OCI-LY1 (cell line): ENCODE measurements around the gene CEP85L.

Experiments used
- H2AFZ ChIP-seq: fragments of 200-600 bp; sonication (generic), shearing (Covaris generic); 2 replicates; pipeline ENCODE4 v1.6.0; 2014; ENCODE audit warnings: antibody characterized with exemption, mild to moderate bottlenecking, low read length
- H3F3A ChIP-seq: fragments of 200-600 bp; sonication (generic), shearing (Covaris generic); 2 replicates; pipeline ENCODE4 v1.6.0; 2014; ENCODE audit warnings: mild to moderate bottlenecking, antibody characterized with exemption, low read length, moderate library complexity; ENCODE audit not compliant: insufficient read depth
- H3K27ac ChIP-seq: fragments of 200-600 bp; sonication (generic); 2 replicates; pipeline ENCODE4 v1.5.1; 2014; ENCODE audit warnings: low read length, mixed run types, mild to moderate bottlenecking, low read depth; ENCODE audit not compliant: poor library complexity, severe bottlenecking
- H3K27me3 ChIP-seq: fragments of 200-600 bp; sonication (generic); 2 replicates; pipeline ENCODE4 v1.6.0; 2014; ENCODE audit warnings: antibody characterized with exemption, mild to moderate bottlenecking, low read length, moderate library complexity; ENCODE audit not compliant: insufficient read depth
- H3K36me3 ChIP-seq: fragments of 200-600 bp; sonication (generic); 2 replicates; pipeline ENCODE4 v1.6.1; 2014; ENCODE audit warnings: mild to moderate bottlenecking, antibody characterized with exemption, low read length, moderate library complexity, mixed read lengths; ENCODE audit not compliant: insufficient read depth
- H3K4me1 ChIP-seq: fragments of 200-600 bp; sonication (generic); 2 replicates; pipeline ENCODE4 v1.5.1; 2014; ENCODE audit warnings: mild to moderate bottlenecking, low read length, moderate library complexity; ENCODE audit not compliant: insufficient read depth, severe bottlenecking
- H3K4me2 ChIP-seq: fragments of 200-600 bp; sonication (generic), shearing (Covaris generic); 2 replicates; pipeline ENCODE4 v1.6.1; 2014; ENCODE audit warnings: low read length
- H3K4me3 ChIP-seq: fragments of 200-600 bp; sonication (generic); 2 replicates; pipeline ENCODE4 v1.5.1; 2014; ENCODE audit warnings: low read length, low read depth, mild to moderate bottlenecking, mixed read lengths; ENCODE audit not compliant: poor library complexity, severe bottlenecking
- H3K79me2 ChIP-seq: fragments of 200-600 bp; shearing (Covaris generic); 2 replicates; pipeline ENCODE4 v1.6.1; 2016; ENCODE audit warnings: mixed run types, low read length, mixed read lengths; ENCODE audit not compliant: insufficient read depth
- H3K9ac ChIP-seq: fragments of 200-600 bp; sonication (generic), shearing (Covaris generic); 2 replicates; pipeline ENCODE4 v1.6.1; 2014; ENCODE audit warnings: mild to moderate bottlenecking, low read length, mixed read lengths
- H3K9me2 ChIP-seq: fragments of 200-600 bp; sonication (generic), shearing (Covaris generic); 2 replicates; pipeline ENCODE4 v1.6.1; 2014; ENCODE audit warnings: low read depth, mild to moderate bottlenecking, low read length, mixed read lengths
- H3K9me3 ChIP-seq: fragments of 200-600 bp; shearing (Covaris generic); 2 replicates; pipeline ENCODE4 v1.6.1; 2014; ENCODE audit warnings: low read length, mixed read lengths
- H4K20me1 ChIP-seq: fragments of 200-600 bp; sonication (generic), shearing (Covaris generic); 2 replicates; pipeline ENCODE4 v1.6.0; 2016; ENCODE audit warnings: mild to moderate bottlenecking, low read length; ENCODE audit not compliant: insufficient read depth
- EZH2 ChIP-seq: fragments of 200-600 bp; sonication (generic), shearing (Covaris generic); IDR thresholded peaks from 2 replicates; pipeline ENCODE4 v1.8.0; 2017; ENCODE audit warnings: borderline replicate concordance, mixed run types, mild to moderate bottlenecking, antibody characterized with exemption, low read length, moderate library complexity, mixed read lengths
- TF ChIP-seq, protein P1 (sequence below): fragments of 200-600 bp; sonication (generic), shearing (Covaris generic); IDR thresholded peaks from 2 replicates; pipeline ENCODE4 v1.5.1; 2017; ENCODE audit warnings: mild to moderate bottlenecking, antibody characterized with exemption, low read length, moderate library complexity, mixed read lengths

The CEP85L gene

GRCh38 chr6:118639054-118639964, 12.1 kb downstream of the CEP85L start:
- H3F3A ChIP-seq = no peaks in the 10 kb centered on the region
- no peak overlapping the region for H2AFZ ChIP-seq
- H3K27ac ChIP-seq = no peak overlapping the region
- no peaks in the 10 kb centered on the region for H3K9me2 ChIP-seq
- H4K20me1 ChIP-seq = no peaks in the 10 kb centered on the region
- no peaks in the 10 kb centered on the region for H3K9me3 ChIP-seq
- H3K36me3 ChIP-seq = no peaks in the 10 kb centered on the region
- H3K27me3 ChIP-seq = no peaks in the 10 kb centered on the region
- no peak for TF ChIP-seq EZH2
- TF ChIP-seq, protein P1, sequence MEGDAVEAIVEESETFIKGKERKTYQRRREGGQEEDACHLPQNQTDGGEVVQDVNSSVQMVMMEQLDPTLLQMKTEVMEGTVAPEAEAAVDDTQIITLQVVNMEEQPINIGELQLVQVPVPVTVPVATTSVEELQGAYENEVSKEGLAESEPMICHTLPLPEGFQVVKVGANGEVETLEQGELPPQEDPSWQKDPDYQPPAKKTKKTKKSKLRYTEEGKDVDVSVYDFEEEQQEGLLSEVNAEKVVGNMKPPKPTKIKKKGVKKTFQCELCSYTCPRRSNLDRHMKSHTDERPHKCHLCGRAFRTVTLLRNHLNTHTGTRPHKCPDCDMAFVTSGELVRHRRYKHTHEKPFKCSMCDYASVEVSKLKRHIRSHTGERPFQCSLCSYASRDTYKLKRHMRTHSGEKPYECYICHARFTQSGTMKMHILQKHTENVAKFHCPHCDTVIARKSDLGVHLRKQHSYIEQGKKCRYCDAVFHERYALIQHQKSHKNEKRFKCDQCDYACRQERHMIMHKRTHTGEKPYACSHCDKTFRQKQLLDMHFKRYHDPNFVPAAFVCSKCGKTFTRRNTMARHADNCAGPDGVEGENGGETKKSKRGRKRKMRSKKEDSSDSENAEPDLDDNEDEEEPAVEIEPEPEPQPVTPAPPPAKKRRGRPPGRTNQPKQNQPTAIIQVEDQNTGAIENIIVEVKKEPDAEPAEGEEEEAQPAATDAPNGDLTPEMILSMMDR = no peak
- no peaks in the 10 kb centered on the region for H3K79me2 ChIP-seq
- peaks cover 23% of the 10 kb centered on the region for H3K4me1 ChIP-seq
- no peak overlapping the region for H3K4me2 ChIP-seq
- H3K9ac ChIP-seq = no peak overlapping the region
- no peak overlapping the region for H3K4me3 ChIP-seq

GRCh38 chr6:118638288-118638687, 13.1 kb downstream of the CEP85L start:
- H3K27ac ChIP-seq = no peak overlapping the region
- H3K9me3 ChIP-seq = no peaks in the 10 kb centered on the region
- no peaks in the 10 kb centered on the region for H3K27me3 ChIP-seq
- no peak overlapping the region for H2AFZ ChIP-seq
- no peaks in the 10 kb centered on the region for H3K9me2 ChIP-seq
- no peaks in the 10 kb centered on the region for H3K36me3 ChIP-seq
- H3K79me2 ChIP-seq = no peaks in the 10 kb centered on the region
- H3K4me2 ChIP-seq = no peak overlapping the region
- H3K4me3 ChIP-seq = no peak overlapping the region
- no peak overlapping the region for H3K9ac ChIP-seq
- peaks cover 23% of the 10 kb centered on the region for H3K4me1 ChIP-seq
- H4K20me1 ChIP-seq = no peaks in the 10 kb centered on the region
- no peaks in the 10 kb centered on the region for H3F3A ChIP-seq
- no peak for TF ChIP-seq EZH2
- TF ChIP-seq, protein P1 = no peak

DNA sequence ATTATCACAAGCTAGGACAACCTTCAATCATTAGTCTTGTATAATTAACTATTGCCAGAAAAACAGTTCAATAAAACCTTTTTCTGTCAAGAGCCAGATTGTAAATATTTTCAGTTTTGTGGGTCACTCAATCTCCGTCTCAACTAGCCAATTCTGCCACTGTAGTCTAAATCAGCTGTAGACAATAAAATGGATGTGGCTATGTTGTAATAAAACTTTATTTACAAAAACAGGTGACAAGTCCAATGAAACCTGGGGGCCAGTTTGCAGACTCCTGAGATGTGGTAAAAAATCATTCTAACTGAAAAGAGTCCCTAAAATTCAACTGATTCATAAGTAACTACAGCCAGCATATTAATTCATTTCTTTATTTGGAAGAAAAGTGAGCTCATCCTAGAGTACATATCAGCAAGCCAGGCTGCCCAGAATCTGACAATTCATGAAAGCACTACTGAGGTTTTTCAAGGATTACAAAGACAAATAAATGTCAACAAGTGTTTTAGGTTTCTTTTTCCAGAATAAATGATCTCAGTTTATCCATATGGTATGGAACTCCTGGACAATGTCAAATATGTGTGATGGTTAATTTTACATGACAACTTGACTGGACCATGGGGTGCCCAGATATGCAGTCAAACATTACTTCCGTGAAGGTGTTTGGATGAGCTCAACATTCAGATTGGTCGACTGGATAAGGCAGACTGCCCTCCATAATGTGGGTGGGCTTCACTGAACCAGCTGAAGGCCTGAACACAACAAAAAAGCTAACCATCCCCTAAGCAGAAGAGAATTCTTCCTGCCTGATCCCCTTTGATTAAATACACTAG, 15.3 kb downstream of the CEP85L start:
- Histone ChIP-seq H3F3A (no peaks in the 10 kb centered on the region), H3K36me3 (peaks cover 2% of the 10 kb centered on the region; the same call in 1 of the 2 replicates), H3K9me2 (no peaks in the 10 kb centered on the region), H3K4me2 (no peak overlapping the region), H3K9ac (no peak overlapping the region), H3K9me3 (no peaks in the 10 kb centered on the region), H3K27me3 (no peaks in the 10 kb centered on the region), H3K4me1 (peaks cover 14% of the 10 kb centered on the region), H3K4me3 (no peak overlapping the region), H3K27ac (no peak overlapping the region), H3K79me2 (no peaks in the 10 kb centered on the region), H4K20me1 (no peaks in the 10 kb centered on the region), H2AFZ (no peak overlapping the region)
- TF ChIP-seq, protein P1 = no peak
- no peak for TF ChIP-seq EZH2
